Osteocyte (in vitro differentiated cells): ENCODE measurements around the gene UIMC1. TPM values are rescaled to one million over a fixed set of nuclear protein-coding genes. Genes with fewer than 3 reads are reported as not detected.

Experiments used
- DNase-seq: peaks from one replicate; pipeline ENCODE4 v3.0.0; 2021; ENCODE audit warnings: mixed read lengths; ENCODE audit not compliant: unreplicated experiment; ENCODE audit errors: extremely low spot score
- H3K27ac Mint-ChIP-seq: one replicate; pipeline ENCODE4 v1.8.0; 2021; ENCODE audit warnings: mild to moderate bottlenecking, mixed read lengths; ENCODE audit not compliant: unreplicated experiment
- H3K27me3 Mint-ChIP-seq: one replicate; pipeline ENCODE4 v1.8.0; 2021; ENCODE audit warnings: mixed read lengths; ENCODE audit not compliant: unreplicated experiment
- H3K36me3 Mint-ChIP-seq: one replicate; pipeline ENCODE4 v1.8.0; 2021; ENCODE audit warnings: mixed read lengths; ENCODE audit not compliant: unreplicated experiment
- H3K4me1 Mint-ChIP-seq: one replicate; pipeline ENCODE4 v1.8.0; 2021; ENCODE audit warnings: mixed read lengths; ENCODE audit not compliant: unreplicated experiment
- H3K4me3 Mint-ChIP-seq: one replicate; pipeline ENCODE4 v1.8.0; 2021; ENCODE audit warnings: mild to moderate bottlenecking, moderate library complexity, mixed read lengths; ENCODE audit not compliant: unreplicated experiment
- H3K9me3 Mint-ChIP-seq: one replicate; pipeline ENCODE4 v1.8.0; 2021; ENCODE audit warnings: mixed read lengths; ENCODE audit not compliant: unreplicated experiment
- total RNA-seq: library from RNA; stranded (reverse); gene quantifications from 2 replicates; pipeline ENCODE4 v1.2.1, GENCODE V29; 2021
- TF ChIP-seq, protein P1 (sequence below): fragments of 200-600 bp; sonication (generic); IDR thresholded peaks from 2 replicates; pipeline ENCODE4 v1.5.0; 2021; ENCODE audit warnings: antibody characterized with exemption, mild to moderate bottlenecking, moderate library complexity

Gene UIMC1
- total RNA-seq, 1 donor from 2014 or later, result 32.9 TPM

DNA sequence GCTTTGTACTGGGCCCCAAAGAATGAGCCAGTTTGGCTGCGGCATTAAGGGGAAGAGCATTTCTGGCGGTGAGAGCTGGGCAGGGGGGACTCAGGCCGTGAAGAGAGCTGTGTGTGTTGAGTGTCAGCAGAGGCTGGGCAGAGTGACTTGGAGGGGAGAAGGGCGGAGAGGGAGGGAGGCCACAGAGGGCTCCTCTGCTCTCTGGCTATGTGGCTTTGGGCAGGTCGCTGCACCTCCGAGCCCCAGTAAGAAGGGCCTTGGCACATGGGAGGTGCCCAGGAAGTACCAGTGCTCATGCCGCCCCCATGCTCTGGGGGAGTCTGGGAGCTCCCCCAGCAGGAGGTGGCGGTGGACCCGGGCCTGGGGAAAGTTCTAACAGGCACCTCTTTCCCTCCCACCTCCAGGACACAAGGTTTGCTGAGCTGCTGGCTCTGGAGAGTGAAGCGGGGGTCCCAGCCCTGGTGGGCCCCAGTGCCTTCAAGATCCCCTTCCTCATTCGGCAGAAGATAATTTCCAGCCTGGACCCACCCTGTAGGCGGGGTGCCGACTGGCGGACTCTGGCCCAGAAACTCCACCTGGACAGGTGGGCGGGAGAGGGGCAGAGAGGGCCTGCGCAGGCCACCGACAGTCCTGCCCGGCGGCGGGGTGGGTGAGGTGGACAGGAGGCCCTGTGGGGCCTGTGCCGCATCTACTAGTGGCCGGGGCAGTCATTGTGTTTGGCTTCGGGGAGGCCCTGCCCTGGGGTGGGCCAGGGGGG lies 127.5 kb downstream of the UIMC1 start:
- no peak overlapping the region for H3K4me3 Mint-ChIP-seq
- H3K36me3 Mint-ChIP-seq, result no peaks in the 10 kb centered on the region
- no peaks in the 10 kb centered on the region for H3K9me3 Mint-ChIP-seq
- no peaks in the 10 kb centered on the region for H3K4me1 Mint-ChIP-seq
- H3K27me3 Mint-ChIP-seq, result peaks cover 20% of the 10 kb centered on the region
- H3K27ac Mint-ChIP-seq, result no peak overlapping the region
- TF ChIP-seq, protein P1, sequence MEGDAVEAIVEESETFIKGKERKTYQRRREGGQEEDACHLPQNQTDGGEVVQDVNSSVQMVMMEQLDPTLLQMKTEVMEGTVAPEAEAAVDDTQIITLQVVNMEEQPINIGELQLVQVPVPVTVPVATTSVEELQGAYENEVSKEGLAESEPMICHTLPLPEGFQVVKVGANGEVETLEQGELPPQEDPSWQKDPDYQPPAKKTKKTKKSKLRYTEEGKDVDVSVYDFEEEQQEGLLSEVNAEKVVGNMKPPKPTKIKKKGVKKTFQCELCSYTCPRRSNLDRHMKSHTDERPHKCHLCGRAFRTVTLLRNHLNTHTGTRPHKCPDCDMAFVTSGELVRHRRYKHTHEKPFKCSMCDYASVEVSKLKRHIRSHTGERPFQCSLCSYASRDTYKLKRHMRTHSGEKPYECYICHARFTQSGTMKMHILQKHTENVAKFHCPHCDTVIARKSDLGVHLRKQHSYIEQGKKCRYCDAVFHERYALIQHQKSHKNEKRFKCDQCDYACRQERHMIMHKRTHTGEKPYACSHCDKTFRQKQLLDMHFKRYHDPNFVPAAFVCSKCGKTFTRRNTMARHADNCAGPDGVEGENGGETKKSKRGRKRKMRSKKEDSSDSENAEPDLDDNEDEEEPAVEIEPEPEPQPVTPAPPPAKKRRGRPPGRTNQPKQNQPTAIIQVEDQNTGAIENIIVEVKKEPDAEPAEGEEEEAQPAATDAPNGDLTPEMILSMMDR, result no peak
- no peak for DNase-seq

DNA sequence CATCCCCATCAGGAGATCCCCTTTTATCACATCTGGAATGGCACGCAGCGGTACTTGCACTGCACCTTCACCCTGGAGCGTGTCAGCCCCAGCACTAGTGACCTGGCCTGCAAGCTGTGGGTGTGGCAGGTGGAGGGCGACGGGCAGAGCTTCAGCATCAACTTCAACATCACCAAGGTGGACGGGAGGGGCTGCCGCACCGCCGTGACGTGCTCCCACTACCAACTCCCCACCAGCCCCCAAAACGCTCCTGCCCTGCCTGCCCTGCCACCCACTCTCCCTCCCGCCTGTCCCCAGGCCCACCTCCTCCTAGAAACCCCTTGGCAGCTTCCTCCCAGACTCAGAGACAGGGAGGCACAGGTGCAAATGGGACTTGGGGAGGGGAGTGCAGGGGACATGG lies 128.1 kb downstream of the UIMC1 start:
- H3K27ac Mint-ChIP-seq, result no peak overlapping the region
- H3K27me3 Mint-ChIP-seq, result peaks cover 20% of the 10 kb centered on the region
- no peak for DNase-seq

DNA sequence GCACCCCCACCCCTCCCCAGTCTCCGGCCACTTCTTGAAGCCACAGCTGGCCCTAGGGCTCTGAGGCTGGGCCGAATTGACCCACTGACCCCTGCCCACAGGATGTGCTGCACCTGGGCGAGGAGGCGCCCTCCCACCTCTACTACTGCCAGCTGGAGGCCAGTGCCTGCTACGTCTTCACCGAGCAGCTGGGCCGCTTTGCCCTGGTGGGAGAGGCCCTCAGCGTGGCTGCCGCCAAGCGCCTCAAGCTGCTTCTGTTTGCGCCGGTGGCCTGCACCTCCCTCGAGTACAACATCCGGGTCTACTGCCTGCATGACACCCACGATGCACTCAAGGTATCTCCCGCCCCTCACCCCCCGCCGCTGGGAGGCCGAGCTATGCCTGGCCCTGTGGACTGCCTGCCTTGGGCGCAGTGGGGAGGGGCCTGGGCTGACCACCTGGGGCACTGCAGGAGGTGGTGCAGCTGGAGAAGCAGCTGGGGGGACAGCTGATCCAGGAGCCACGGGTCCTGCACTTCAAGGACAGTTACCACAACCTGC lies 128.7 kb downstream of the UIMC1 start:
- no peak for DNase-seq
- H3K27ac Mint-ChIP-seq, result no peak overlapping the region
- no peaks in the 10 kb centered on the region for H3K36me3 Mint-ChIP-seq
- H3K4me1 Mint-ChIP-seq, result no peaks in the 10 kb centered on the region
- H3K27me3 Mint-ChIP-seq, result peaks cover 24% of the 10 kb centered on the region
- H3K9me3 Mint-ChIP-seq, result no peaks in the 10 kb centered on the region
- TF ChIP-seq, protein P1, result no peak
- no peak overlapping the region for H3K4me3 Mint-ChIP-seq

More for the DNA sequence above, 128.1 kb downstream of the UIMC1 start:
- H3K36me3 Mint-ChIP-seq, result no peaks in the 10 kb centered on the region
- no peak overlapping the region for H3K4me3 Mint-ChIP-seq
- no peaks in the 10 kb centered on the region for H3K4me1 Mint-ChIP-seq
- TF ChIP-seq, protein P1, result no peak
- H3K9me3 Mint-ChIP-seq, result no peaks in the 10 kb centered on the region

DNA sequence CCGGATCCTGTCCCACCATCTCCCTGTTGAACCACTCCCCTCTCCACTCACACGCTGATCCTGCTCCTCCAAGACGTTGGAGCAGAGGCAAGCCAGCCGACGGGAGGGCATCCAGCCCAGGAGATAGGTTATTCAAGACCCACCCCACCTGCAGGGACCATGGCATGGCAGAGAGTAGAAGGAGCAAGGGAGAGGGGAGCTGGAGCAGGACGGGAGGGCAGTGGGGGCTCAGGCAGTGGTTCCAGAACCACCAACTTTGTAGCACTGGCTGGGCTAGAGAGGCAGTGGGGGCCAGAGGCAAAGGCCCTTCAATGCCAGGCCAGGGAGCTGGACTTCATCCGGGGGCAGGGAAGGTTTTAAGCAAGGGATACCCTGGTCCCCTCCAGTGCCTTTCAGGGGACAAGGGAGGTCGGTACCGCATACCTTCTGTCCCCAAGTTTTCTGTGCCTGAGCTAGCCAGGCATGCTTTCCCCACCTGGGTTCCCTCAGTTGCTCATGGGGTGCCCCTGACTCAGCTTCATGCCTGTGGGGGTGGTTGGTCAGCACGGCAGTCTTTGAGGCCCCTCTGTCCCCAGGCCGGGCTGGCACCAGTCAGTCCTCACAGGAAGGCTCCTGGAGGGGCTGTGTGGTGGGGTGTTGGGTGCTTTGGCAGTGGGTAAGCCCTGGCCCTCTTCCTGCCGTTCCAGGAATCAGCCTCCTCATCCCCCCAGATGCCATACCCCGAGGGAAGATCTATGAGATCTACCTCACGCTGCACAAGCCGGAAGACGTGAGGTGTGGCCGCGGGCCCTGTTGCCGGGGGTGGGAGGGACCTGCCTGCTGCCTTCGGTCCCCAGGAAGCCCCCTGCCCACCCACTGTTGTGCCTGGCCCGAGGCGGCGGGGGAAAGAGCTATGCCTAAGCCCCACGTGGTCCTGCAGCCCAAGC lies 129.8 kb downstream of the UIMC1 start:
- Mint-ChIP-seq H3K4me1 (no peaks in the 10 kb centered on the region), H3K36me3 (no peaks in the 10 kb centered on the region), H3K9me3 (no peaks in the 10 kb centered on the region), H3K27ac (no peak overlapping the region), H3K4me3 (no peak overlapping the region), H3K27me3 (peaks cover 24% of the 10 kb centered on the region)
- TF ChIP-seq, protein P1, result no peak
- DNase-seq, result no peak
